KMS-11 (cell line): ENCODE measurements around the gene KLF13.

Source experiments
- H2AFZ ChIP-seq: fragments of 200-600 bp; sonication (generic); 2 replicates; pipeline ENCODE4 v1.6.1; 2016; ENCODE audit warnings: antibody characterized with exemption, mixed run types, low read depth
- H3K27ac ChIP-seq: fragments of 200-600 bp; sonication (generic); 2 replicates; pipeline ENCODE4 v1.6.1; 2016; ENCODE audit warnings: mild to moderate bottlenecking, mixed run types
- H3K27me3 ChIP-seq: fragments of 200-600 bp; sonication (generic); 2 replicates; pipeline ENCODE4 v1.6.1; 2017; ENCODE audit warnings: mild to moderate bottlenecking, low read depth, mixed run types, moderate library complexity; ENCODE audit not compliant: insufficient read depth
- H3K36me3 ChIP-seq: fragments of 200-600 bp; sonication (generic); 2 replicates; pipeline ENCODE4 v1.6.1; 2017; ENCODE audit warnings: mild to moderate bottlenecking, mixed run types; ENCODE audit not compliant: insufficient read depth
- H3K4me1 ChIP-seq: fragments of 200-600 bp; sonication (generic); 2 replicates; pipeline ENCODE4 v1.6.1; 2016; ENCODE audit warnings: mild to moderate bottlenecking, low read depth, mixed run types; ENCODE audit not compliant: poor library complexity, severe bottlenecking
- H3K4me2 ChIP-seq: fragments of 200-600 bp; sonication (generic); 2 replicates; pipeline ENCODE4 v1.7.0; 2016; ENCODE audit warnings: mild to moderate bottlenecking, mixed run types
- H3K4me3 ChIP-seq: fragments of 200-600 bp; sonication (generic); IDR thresholded peaks from 2 replicates; pipeline ENCODE4 v1.6.1; 2017; ENCODE audit warnings: low read depth, low read length, mixed read lengths; ENCODE audit not compliant: insufficient read depth
- H3K79me2 ChIP-seq: fragments of 200-600 bp; sonication (generic); 2 replicates; pipeline ENCODE4 v1.6.1; 2016; ENCODE audit warnings: low read depth, mixed run types; ENCODE audit not compliant: insufficient read depth
- H3K9ac ChIP-seq: fragments of 200-600 bp; sonication (generic); 2 replicates; pipeline ENCODE4 v1.6.1; 2016; ENCODE audit warnings: mild to moderate bottlenecking, mixed run types
- H4K20me1 ChIP-seq: fragments of 200-600 bp; sonication (generic); 2 replicates; pipeline ENCODE4 v1.6.1; 2016; ENCODE audit warnings: mild to moderate bottlenecking, mixed run types; ENCODE audit not compliant: insufficient read depth
- TF ChIP-seq, protein P1 (sequence below): fragments of 200-600 bp; sonication (generic); conservative IDR thresholded peaks from 2 replicates; pipeline ENCODE4 v1.6.1; 2017; ENCODE audit warnings: low read depth, mild to moderate bottlenecking, antibody characterized with exemption, low read length, moderate library complexity, mixed read lengths

Gene KLF13

DNA sequence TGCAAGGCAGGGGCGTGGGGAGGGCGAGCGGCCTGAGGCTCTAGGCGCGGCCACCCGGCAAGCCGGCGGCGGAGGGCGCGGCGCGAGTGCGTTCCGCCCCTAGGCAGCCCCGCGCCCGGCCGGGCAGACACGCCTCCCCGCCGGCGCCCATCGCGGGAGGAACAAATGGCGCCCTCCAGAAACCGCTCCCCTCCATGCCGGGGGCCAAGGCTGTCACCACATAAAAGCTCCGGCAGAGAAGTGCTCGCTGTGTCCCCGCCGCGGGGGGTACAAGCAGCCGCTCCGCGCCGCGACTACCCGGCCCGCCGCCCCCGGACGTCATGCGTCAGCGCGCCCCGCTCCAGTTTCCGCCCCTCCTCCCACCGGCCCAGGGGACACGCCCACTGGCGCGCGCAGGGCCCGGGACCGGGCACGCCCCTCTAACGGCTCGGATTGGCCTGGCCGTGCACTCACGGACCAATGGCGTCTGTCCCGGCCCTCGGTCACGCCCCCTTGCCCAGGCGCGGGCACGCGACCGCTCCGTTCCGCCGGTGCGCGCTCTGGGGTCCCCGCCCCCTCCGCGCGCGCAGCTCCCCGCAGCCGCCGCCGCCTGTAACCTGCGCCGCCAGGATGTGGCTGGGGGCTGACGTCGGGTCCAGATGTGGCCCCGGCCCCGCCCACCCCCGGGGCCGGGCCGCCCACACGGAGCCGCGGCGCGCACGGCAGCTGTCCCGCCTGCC, at the start of gene KLF13:
TSS of gene KLF13 (plus strand) at position 680 of the 719 bp plus-strand sequence. CDS start 378 bp downstream, outside the sequence.
- Histone ChIP-seq H2AFZ (no peak within 1 kb of the TSS), H4K20me1 (peaks cover 17% of the 10 kb centered on the region), H3K4me3 (no peak within 1 kb of the TSS), H3K36me3 (no peaks in the 10 kb centered on the region), H3K27me3 (no peaks in the 10 kb centered on the region), H3K79me2 (peaks cover 57% of the 10 kb centered on the region), H3K27ac (peak within 1 kb of the TSS; percentile 96), H3K4me2 (peak within 1 kb of the TSS; percentile 96), H3K9ac (peak within 1 kb of the TSS; percentile 88), H3K4me1 (peaks cover 54% of the 10 kb centered on the region)
- TF ChIP-seq, protein P1, sequence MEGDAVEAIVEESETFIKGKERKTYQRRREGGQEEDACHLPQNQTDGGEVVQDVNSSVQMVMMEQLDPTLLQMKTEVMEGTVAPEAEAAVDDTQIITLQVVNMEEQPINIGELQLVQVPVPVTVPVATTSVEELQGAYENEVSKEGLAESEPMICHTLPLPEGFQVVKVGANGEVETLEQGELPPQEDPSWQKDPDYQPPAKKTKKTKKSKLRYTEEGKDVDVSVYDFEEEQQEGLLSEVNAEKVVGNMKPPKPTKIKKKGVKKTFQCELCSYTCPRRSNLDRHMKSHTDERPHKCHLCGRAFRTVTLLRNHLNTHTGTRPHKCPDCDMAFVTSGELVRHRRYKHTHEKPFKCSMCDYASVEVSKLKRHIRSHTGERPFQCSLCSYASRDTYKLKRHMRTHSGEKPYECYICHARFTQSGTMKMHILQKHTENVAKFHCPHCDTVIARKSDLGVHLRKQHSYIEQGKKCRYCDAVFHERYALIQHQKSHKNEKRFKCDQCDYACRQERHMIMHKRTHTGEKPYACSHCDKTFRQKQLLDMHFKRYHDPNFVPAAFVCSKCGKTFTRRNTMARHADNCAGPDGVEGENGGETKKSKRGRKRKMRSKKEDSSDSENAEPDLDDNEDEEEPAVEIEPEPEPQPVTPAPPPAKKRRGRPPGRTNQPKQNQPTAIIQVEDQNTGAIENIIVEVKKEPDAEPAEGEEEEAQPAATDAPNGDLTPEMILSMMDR: no peak

DNA sequence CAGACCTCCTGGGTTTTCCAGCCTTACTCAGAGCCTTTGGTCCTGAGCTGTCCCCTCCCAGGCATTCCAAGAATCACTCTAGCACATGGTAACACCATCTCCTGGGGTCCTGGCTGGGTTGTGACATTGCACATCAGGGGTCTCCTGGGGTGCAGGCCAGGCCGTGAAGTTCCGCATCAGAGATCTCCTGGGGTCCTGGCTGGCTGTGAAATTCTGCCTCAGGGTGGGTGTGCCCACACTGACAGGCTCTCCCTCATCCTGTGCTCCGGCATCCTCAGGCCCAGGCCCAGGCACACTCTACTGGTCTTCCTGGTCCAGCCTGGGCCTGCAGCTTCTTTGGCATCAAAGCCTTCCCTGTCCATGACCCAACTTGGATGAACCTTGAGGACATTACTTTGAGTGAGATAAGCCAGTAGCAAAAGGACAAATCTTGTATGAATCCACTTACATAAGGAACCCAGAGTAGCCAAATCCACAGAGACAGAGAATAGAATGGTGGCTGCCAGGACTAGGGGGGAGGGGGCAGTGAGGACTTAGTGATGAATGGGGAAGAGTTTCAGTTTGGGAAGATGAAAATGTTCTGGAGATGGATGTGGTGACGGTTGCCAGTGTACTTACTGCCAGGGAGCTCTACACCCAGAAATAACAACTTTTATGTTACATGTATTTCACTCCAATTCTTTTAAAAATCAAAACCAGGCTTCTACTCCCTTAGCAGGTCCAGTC, 49.1 kb upstream of the KLF13 start:
- H4K20me1 ChIP-seq: no peaks in the 10 kb centered on the region
- no peaks in the 10 kb centered on the region for H3K79me2 ChIP-seq
- no peak overlapping the region for H3K4me2 ChIP-seq
- no peak overlapping the region for H3K9ac ChIP-seq
- TF ChIP-seq, protein P1: no peak
- no peaks in the 10 kb centered on the region for H3K36me3 ChIP-seq
- H3K27me3 ChIP-seq: no peaks in the 10 kb centered on the region
- no peak overlapping the region for H3K27ac ChIP-seq
- no peaks in the 10 kb centered on the region for H3K4me1 ChIP-seq
- H2AFZ ChIP-seq: no peak overlapping the region
- H3K4me3 ChIP-seq: no peak overlapping the region

DNA sequence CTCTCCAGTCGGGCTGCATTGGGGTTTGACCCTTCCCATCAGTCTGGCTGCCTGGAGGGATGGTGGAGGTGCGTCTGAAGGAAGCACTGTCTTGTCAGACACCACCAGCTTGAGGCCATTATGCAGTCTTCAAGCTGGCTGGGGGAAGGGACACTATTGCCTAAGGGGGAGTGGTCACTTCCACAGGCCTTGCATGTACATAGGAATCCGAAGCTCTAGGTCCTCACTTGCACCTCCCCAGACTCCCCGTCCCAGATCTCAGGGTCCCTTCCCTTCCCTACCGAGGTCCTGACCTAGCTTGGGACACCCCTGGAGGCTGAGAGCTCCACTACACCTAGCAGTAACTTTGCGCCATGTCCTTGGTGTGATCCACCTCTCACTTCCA, 48.6 kb upstream of the KLF13 start:
- Histone ChIP-seq H3K4me1 (no peaks in the 10 kb centered on the region), H3K27ac (no peak overlapping the region), H3K4me3 (no peak overlapping the region), H3K4me2 (no peak overlapping the region), H2AFZ (no peak overlapping the region), H3K9ac (no peak overlapping the region), H3K36me3 (no peaks in the 10 kb centered on the region), H3K79me2 (no peaks in the 10 kb centered on the region), H4K20me1 (no peaks in the 10 kb centered on the region), H3K27me3 (no peaks in the 10 kb centered on the region)
- TF ChIP-seq, protein P1: no peak

DNA sequence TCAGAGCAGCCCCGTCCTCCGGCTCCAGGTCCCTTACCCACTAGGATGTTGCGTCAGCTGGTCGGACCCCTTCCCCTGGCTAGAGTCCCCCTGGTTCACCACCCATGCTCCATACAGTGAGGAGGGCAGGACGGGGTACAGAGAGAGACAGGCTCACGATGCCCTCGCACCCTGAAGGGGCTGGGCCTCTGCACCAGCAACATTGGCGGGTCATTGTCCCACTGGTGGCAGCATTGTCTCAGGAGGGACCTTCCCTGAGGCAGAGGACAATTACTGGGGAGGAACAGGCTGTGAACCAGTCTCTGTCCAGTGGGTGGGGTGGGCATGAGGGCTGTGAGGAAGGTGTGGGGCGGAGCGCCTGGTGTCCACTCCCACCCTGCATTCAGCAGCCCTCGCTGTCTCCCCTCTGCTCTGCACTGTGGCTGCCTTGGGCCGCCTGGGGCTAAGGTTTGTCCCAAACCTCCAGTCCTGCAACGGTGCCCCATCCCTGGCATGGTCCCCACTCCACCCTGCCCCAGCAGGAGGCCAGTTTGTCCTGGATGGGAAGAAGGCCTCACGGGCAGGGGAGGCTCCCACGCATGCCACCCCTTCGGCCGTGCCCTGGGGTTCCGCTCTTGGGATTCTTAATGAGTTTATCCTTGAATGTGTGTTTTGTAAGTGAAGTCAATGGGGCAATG, 48.0 kb upstream of the KLF13 start:
- H3K27me3 ChIP-seq: no peaks in the 10 kb centered on the region
- TF ChIP-seq, protein P1: no peak
- no peak overlapping the region for H3K4me2 ChIP-seq
- H3K4me1 ChIP-seq: no peaks in the 10 kb centered on the region
- no peak overlapping the region for H2AFZ ChIP-seq
- no peak overlapping the region for H3K4me3 ChIP-seq
- no peaks in the 10 kb centered on the region for H3K79me2 ChIP-seq
- no peaks in the 10 kb centered on the region for H4K20me1 ChIP-seq
- H3K27ac ChIP-seq: no peak overlapping the region
- H3K9ac ChIP-seq: no peak overlapping the region
- no peaks in the 10 kb centered on the region for H3K36me3 ChIP-seq
